ENCODE measurements around the gene MYB.
"Not testable (repeated sequence)": the region's sequence is repeated elsewhere in the genome, so short reads cannot be mapped to it uniquely, and the experiment has no call there.

Gene MYB

DNA sequence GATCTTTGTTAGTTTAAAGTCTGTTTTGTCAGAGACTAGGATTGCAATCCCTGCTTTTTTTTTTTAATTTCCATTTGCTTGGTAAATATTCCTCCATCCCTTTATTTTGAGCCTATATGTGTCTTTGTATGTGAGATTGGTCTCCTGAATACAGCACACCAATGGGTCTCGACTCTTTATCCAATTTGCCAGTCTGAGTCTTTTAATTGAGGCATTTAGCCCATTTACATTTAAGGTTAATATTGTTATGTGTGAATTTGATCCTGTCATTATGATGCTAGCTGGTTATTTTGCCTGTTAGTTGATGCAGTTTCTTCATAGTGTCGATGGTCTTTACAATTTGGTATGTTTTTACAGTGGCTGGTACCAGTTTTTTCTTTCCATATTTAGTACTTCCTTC, 27.0 kb upstream of the MYB start:
- not testable (repeated sequence) for H3K4me3 Mint-ChIP-seq, H3K27ac Mint-ChIP-seq, ATAC-seq, H3K27me3 Mint-ChIP-seq, H3K9me3 Mint-ChIP-seq, DNase-seq
- H3K4me1 Mint-ChIP-seq = peaks cover 38% of the 10 kb centered on the region

DNA sequence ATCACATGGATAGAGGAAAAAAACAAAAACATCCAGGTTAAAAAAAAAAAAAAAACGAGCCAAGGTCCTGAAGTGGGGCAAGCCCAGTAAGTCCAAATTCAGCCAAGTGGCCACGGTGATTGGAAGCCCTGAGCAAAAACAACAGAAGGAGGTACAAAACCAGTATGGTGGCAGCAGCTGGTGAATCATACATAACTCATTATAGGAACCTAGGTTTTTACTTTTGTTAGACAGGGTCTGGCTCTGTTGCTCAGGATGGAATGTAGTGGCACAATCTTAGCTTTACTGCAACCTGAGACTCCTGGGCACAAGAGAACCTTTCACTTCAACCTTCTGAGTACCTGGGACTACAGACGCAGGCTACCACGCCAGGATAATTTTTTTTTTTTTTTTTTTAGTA, 22.7 kb upstream of the MYB start:
- Mint-ChIP-seq H3K4me1 (peaks cover 73% of the 10 kb centered on the region), H3K27me3 (no peaks in the 10 kb centered on the region), H3K27ac (no peak overlapping the region), H3K4me3 (no peak overlapping the region), H3K9me3 (no peaks in the 10 kb centered on the region)
- no peak for ATAC-seq
- no peak for DNase-seq

DNA sequence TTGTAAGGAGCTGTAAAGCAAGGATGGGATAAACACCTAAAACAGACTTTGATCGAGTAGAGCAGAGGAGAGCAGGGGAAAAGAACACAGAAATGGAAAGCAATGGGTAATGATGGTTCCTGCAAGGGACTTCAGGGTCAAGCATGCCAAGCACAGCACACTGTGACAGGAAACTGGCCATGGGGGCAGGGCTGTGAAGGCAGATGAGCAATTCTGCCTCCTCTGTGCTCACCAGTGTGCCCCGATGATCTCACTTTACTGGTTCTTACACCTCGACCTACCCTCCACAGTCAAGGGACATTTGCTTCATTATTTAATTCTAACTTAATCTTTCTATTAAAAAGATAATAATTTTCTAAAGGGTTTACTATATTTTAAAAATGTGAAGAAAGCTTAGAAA, 21.6 kb upstream of the MYB start:
- no peaks in the 10 kb centered on the region for H3K27me3 Mint-ChIP-seq
- no peak overlapping the region for H3K4me3 Mint-ChIP-seq
- ATAC-seq = peak; percentile 80
- no peak overlapping the region for H3K27ac Mint-ChIP-seq
- H3K9me3 Mint-ChIP-seq = no peaks in the 10 kb centered on the region
- peak in 1 of 2 donors; percentile 73 for DNase-seq
- H3K4me1 Mint-ChIP-seq = peaks cover 69% of the 10 kb centered on the region

DNA sequence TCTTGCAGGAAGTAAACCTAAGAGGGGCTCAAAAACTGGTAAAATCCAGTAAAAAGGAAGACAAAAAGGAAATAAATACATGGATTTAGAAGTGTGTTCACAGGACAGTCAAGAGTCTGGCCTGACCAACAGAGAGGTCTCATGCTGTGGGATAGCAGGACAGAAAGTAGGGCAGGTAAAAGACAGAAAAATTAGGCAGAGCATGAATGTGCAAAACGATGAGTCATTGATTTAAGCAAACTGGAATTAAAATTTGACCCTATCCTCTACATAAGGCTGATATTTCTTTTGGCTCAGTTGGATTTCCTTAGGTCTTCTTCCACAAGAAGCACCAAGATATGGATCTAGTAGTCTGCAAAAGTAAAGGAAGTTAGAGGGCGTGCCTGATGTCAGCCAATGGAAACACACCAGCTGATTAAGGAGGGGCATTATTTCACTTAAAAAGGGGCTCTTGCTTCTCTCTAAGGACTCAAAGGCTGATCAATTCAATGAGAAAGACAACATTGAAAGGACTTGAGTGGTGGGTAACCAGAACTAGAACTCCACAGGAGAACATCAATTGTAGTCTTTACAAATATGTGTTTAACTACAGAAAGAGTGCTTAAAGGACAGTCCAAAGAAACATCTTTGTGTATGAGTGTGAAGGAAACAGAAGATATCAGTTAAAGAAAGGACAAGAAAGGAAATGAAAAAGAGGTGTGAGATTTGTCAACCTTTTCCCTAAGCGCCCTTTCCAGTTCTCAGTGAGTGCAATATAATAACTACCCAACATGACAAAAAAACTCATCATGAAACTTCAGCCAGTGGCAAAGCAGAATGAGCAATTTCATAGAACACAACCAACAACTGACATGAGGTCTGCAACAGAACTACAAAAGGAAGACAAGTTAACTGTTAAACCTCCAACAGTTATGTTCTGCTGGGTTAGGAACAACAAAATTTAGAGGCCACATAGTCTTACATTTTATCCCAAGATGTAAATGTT, 19.4 kb upstream of the MYB start:
- no peaks in the 10 kb centered on the region for H3K27me3 Mint-ChIP-seq
- peak overlapping the region; percentile 34 to 67 for H3K4me3 Mint-ChIP-seq
- ATAC-seq = peak; percentile 53
- H3K4me1 Mint-ChIP-seq = peaks cover 79% of the 10 kb centered on the region
- H3K27ac Mint-ChIP-seq = peak overlapping the region; percentile 69 to 74
- peak in 1 of 2 donors; percentile 23 for DNase-seq
- H3K9me3 Mint-ChIP-seq = no peaks in the 10 kb centered on the region

DNA sequence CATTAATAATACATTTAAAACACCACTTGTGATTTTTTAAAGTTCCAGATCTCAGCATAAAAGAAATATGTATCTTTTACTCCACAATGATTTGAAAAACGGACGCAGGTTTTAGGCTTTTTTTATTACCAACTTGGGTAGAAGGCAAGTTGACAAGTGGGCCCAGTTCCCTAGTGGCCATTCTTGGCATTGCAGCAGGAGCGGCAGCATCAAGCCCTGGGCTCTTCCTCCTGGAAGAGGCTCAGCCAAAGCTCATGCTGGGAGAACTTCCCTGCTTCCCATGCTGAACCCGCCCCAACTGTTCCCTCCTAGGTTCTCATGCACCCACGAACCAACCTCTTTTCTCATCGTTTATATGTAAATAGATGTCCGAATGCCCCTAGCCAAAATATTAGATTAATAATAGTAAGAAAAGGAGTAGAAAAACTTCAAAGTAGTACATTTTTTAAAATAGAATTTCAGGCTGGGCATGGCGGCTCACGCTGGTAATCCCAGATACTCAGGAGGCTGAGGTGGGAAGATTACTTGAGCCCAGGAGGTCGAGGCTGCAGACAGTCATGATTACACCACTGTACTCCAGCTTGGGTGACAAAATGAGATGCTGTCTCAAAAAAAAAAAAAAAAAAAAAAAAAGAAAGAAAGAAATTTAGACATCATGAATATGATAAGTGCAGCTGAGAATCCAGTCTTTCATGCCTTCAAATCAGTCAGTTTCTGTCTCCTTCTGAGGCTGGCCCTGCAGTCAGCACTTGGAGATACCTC, 18.2 kb upstream of the MYB start:
- ATAC-seq = no peak
- Mint-ChIP-seq H3K4me3 (peak overlapping the region; percentile 34 to 67), H3K9me3 (no peaks in the 10 kb centered on the region), H3K27ac (peak overlapping the region; percentile 69 to 83), H3K27me3 (no peaks in the 10 kb centered on the region), H3K4me1 (peaks cover 75% of the 10 kb centered on the region)
- peak; percentile 45 to 61 for DNase-seq

DNA sequence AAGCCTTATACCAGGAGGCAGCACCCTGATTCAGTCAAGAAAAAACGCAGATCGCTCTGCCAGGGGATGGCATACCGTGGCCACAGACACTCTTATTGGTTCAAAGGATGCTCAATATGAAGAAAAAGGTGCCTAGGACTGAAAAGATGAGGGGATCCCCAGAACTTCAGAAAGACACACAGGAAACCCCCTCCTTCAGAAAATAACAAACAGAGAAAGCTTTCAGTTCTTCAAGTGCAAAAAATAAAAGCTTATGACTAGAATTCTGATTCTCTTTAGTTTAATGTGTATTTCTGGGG, 17.7 kb upstream of the MYB start:
- ATAC-seq (peak; percentile 96), DNase-seq (peak; percentile 75 to 89)
- Mint-ChIP-seq H3K4me1 (peaks cover 69% of the 10 kb centered on the region), H3K27ac (peak overlapping the region; percentile 43 to 83), H3K9me3 (no peaks in the 10 kb centered on the region), H3K4me3 (peak overlapping the region; percentile 34 to 67), H3K27me3 (no peaks in the 10 kb centered on the region)

DNA sequence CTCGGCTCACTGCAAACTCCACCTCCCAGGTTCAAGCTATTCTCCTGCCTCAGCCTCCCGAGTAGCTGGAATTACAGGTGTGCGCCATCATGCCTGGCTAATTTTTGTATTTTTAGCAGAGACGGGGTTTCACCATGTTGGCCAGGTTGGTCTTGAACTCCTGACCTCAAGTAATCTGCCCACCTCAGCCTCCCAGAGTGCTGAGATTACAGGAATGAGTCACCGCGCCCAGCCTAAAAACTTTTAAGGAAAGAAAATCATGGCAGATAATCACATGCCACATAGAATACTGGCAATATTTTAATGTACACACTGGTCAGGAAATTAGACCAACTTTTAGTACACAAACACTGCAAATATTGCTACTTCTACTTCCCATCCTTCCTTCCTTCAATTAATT, 16.7 kb upstream of the MYB start:
- peaks cover 59% of the 10 kb centered on the region for H3K4me1 Mint-ChIP-seq
- not testable (repeated sequence) for DNase-seq, H3K27ac Mint-ChIP-seq, H3K9me3 Mint-ChIP-seq, H3K27me3 Mint-ChIP-seq, ATAC-seq
- peak overlapping the region; percentile 2 to 47 for H3K4me3 Mint-ChIP-seq

DNA sequence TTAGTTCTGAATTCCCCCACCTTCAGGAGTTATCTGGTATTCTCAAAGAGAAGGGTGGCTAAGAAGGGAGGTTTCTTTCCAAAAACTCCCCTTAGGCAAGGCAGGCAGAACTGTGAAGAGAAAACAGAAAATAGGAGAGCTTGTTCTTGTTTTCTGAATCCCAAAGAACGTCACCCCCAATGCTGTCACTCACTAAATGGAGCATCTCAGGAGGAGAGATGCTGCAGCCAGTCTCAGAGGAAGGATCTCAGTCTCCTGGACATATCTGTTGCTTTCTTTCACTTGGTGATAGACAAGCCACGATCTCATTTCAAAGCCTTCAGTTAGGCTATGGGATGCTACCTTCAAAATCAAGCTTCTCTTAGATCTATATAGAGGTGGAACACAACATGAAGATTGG, 16.1 kb upstream of the MYB start:
- Mint-ChIP-seq H3K9me3 (no peaks in the 10 kb centered on the region), H3K4me1 (peaks cover 59% of the 10 kb centered on the region), H3K27me3 (no peaks in the 10 kb centered on the region), H3K4me3 (peak overlapping the region; percentile 34 to 42), H3K27ac (no peak overlapping the region)
- ATAC-seq = no peak
- no peak for DNase-seq

DNA sequence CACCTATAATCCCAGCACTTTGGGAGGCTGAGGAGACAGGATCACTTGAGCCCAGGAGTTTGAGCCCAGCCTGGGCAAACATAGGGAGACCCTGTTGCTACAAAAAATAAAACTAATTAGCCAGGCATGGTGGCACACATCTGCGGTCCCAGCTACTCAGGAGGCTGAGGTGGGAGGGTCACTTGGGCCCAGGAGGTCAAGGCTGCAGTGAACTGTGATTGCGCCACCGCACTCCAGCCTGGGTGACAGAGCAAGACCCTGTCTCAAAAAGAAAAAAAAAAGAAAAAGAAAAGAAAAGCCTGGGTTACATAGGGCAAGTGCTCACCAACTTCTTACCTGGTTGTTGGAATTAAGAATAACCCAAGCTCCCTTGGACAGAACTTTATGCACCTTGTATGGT, 14.6 kb upstream of the MYB start:
- peaks cover 58% of the 10 kb centered on the region for H3K4me1 Mint-ChIP-seq
- no peak for ATAC-seq

DNA sequence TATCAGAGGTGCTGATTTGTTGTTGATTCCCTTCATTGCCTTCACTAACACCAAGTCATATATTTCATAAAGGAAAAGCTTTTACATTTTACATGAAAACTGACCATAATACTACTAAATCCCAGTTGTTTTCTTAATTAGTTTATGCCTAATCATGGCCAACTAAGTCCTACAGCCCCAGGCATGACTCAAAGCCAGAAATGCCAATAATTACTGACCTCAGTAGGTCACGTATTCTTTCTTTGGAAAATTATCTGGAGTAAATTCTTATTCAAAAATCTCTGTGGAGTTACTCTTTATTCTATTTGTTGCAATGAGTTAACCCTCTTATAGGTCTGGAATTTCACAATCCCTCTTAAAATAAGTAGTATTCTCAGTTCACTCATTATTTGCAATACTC, 13.5 kb upstream of the MYB start:
- ATAC-seq (no peak), DNase-seq (no peak)
- no peaks in the 10 kb centered on the region for H3K27me3 Mint-ChIP-seq
- no peak overlapping the region for H3K27ac Mint-ChIP-seq
- H3K4me1 Mint-ChIP-seq = peaks cover 47% of the 10 kb centered on the region
- no peak overlapping the region for H3K4me3 Mint-ChIP-seq
- H3K9me3 Mint-ChIP-seq = no peaks in the 10 kb centered on the region

More for the DNA sequence above, 14.6 kb upstream of the MYB start:
- Mint-ChIP-seq H3K4me3 (peak overlapping the region in 1 of 2 donors; percentile 18), H3K9me3 (no peaks in the 10 kb centered on the region), H3K27me3 (no peaks in the 10 kb centered on the region), H3K27ac (no peak overlapping the region)
- DNase-seq = no peak

DNA sequence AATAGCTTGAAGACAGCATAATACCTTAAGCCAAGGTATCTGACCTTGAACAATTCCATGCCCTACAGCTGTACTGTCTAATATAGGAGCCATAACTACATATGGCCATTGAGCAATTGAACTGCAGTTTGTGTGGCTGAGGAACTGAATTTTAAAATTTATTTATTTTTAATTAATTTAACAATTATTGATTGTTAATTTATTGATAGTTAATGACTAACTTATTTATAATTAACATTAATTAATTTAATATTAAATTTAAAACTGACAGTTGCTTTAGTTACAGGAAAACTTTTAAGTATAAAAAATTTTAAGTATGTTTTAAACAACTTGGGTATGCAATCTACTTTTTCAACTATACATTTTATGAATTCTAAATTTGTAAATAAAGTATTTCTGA, 12.3 kb upstream of the MYB start:
- no peaks in the 10 kb centered on the region for H3K9me3 Mint-ChIP-seq
- ATAC-seq (no peak), DNase-seq (no peak)
- H3K27me3 Mint-ChIP-seq = no peaks in the 10 kb centered on the region
- H3K4me1 Mint-ChIP-seq = peaks cover 45% of the 10 kb centered on the region
- H3K4me3 Mint-ChIP-seq = no peak overlapping the region
- no peak overlapping the region for H3K27ac Mint-ChIP-seq

DNA sequence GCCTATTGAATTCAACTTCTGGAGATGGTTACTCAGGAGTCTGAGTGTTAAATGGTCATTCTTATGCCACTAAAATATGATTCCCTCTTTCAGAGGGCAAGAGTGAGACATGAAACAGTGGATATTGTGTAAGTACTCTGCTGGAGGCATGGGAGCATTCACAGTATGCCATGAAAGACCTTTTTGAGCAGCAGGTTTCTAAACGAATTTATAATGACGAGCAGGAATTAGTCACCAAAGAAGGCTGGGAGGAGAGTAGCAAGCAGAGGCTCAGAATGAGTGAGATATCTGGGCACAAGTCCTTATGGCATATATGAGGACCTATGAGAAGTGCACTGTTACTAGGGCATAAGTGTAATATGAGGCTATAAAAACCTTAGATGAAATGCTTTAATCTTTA, 10.9 kb upstream of the MYB start:
- Mint-ChIP-seq H3K27me3 (no peaks in the 10 kb centered on the region), H3K9me3 (no peaks in the 10 kb centered on the region), H3K4me3 (peak overlapping the region; percentile 49 to 69), H3K4me1 (peaks cover 39% of the 10 kb centered on the region), H3K27ac (peak overlapping the region; percentile 67 to 79)
- peak in 1 of 2 donors; percentile 30 for DNase-seq
- peak; percentile 85 for ATAC-seq

DNA sequence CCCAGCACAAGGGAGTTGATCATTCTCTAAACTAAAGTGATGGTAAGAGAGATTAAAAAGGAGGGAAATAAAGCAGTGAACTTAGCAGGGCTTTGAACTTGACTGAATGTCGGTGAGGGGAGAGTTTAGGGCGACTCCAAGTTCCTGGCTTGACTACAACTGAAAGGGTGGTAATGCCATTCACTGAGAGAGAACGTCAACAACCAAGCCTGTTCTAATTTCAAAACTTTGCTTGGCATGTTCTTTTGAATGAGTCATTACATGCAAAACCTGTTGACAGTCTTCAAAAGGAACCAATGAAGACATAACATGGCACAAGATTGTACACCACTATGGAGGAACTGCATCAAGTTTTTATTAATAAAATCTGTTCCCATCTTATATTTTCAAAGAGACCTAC, 10.3 kb upstream of the MYB start:
- Mint-ChIP-seq H3K4me3 (peak overlapping the region; percentile 49 to 69), H3K4me1 (peaks cover 34% of the 10 kb centered on the region), H3K27ac (peak overlapping the region; percentile 67 to 79), H3K27me3 (no peaks in the 10 kb centered on the region), H3K9me3 (no peaks in the 10 kb centered on the region)
- peak; percentile 24 to 64 for DNase-seq
- ATAC-seq = peak; percentile 93

DNA sequence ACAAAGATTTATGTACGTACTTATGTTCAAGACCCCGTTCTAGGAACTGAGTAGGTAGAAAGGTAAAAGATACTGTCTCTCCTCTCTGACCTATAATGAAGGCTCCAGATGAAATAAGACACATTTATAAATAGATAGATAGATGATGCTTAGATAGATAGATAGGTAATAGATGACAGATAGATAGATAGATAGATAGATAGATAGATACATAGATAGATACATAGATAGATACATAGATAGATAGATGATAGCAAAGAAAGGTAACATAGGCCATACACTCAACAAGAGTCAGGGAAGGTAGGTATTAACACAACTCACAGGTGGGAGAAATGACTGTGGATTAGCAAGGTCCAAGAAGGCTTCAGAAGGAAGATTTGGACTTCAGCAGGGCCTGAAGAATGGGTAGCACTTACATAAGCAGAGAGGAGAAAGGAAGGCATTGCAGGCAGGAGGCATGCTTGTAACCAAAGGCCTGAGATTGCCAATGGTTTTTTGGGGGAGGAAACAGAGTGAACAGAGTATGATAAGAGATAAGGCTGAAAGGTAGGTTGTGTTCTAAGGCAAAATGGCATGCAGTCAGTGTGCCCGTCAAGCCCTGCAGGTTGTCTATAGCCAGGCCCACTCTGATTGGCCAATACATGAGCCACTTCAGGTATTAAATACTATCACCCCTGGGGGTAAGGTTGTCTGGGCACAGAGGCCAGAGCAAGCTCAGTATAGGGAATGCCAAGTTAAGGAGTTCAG, 7.7 kb upstream of the MYB start:
- no peaks in the 10 kb centered on the region for H3K9me3 Mint-ChIP-seq
- no peak for ATAC-seq
- no peak overlapping the region for H3K4me3 Mint-ChIP-seq
- H3K27ac Mint-ChIP-seq = no peak overlapping the region
- H3K4me1 Mint-ChIP-seq = peaks cover 55% of the 10 kb centered on the region
- no peak for DNase-seq
- no peaks in the 10 kb centered on the region for H3K27me3 Mint-ChIP-seq

DNA sequence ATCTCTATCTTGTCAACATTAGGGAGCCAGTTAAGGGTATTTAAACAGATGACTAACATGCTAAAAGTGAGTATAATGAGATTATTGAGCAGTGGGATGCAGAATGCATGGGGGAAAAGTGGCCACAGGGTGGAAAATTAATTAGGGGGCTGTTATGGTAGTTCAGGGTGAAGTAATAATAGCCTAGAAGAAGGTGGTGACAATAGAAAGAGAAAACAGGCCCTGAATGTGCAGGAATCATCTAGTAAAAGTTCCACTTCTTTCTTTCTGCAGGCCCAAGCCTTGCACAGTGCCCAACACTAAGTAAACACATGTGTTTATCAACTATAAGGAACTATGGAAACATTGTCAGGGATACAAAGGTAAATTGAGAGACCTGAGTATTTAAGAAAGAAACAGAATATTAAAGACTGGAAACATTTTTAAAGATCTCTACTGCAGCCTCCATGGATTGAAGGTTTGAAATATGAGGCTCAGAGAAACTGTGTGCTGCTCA, 7.1 kb upstream of the MYB start:
- Mint-ChIP-seq H3K4me3 (no peak overlapping the region), H3K4me1 (peaks cover 61% of the 10 kb centered on the region), H3K9me3 (no peaks in the 10 kb centered on the region), H3K27me3 (no peaks in the 10 kb centered on the region), H3K27ac (no peak overlapping the region)
- no peak for ATAC-seq
- no peak for DNase-seq
